Gastrocnemius medialis (tissue), 4 donors: Measurements from ENCODE around the gene APBA2.

Source experiments
- POLR2A ChIP-seq, 2 donors: fragments of 450-650 bp; IDR thresholded peaks; one replicate each; pipeline ENCODE4 v1.6.1; 2017; ENCODE audit warnings: antibody characterized with exemption in 2 of 2, mild to moderate bottlenecking in 2 of 2, moderate library complexity in 2 of 2
- TF ChIP-seq, protein P1 (sequence below), 5 experiments: fragments of 450-650 bp in 3 of 5; fragments of 200-600 bp in 2 of 5; sonication (generic) in 2 of 5; IDR thresholded peaks in 4 of 5; conservative IDR thresholded peaks in 1 of 5; 1 replicate in 4 of 5; 2 replicates in 1 of 5; pipeline ENCODE4 v1.5.1; 2016 to 2019; ENCODE audit warnings: antibody characterized with exemption in 5 of 5, mild to moderate bottlenecking in 3 of 5, moderate library complexity in 3 of 5

DNA sequence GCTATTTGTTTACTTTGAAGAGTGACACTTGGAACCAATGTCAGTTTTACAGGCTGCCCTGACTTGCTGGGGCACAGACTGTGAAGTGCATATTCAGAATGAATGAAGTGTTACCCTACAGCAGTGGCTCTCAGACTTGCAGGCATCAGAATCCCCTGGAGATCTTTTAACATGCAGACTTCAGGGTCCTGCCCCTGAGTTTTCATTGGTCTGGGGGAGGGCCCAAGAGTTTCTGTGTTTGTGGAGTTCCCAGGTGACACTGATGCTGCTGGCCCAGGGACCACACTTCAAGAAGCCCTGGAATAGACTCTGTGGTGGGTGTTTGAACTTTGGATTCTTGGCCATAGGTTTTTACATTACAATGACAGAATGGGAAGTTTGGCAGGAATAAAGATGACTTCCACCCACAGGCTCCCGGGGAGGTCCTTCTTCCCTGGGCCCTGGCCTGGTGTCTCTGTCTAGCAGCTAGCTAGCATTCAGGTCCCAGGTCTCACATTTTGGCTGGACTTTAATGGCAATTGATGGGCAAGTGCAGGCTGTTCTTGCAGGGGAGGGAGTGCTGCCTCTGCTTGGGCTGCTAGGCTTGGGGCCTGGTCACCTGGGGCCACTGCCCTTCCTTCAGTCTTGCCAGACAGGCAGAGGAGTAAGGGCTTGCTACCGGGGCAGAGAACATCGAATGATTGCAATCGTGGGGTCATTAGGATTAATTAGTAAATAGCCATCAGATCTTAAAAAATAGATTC, 149.0 kb downstream of the APBA2 start:
- TF ChIP-seq, protein P1, sequence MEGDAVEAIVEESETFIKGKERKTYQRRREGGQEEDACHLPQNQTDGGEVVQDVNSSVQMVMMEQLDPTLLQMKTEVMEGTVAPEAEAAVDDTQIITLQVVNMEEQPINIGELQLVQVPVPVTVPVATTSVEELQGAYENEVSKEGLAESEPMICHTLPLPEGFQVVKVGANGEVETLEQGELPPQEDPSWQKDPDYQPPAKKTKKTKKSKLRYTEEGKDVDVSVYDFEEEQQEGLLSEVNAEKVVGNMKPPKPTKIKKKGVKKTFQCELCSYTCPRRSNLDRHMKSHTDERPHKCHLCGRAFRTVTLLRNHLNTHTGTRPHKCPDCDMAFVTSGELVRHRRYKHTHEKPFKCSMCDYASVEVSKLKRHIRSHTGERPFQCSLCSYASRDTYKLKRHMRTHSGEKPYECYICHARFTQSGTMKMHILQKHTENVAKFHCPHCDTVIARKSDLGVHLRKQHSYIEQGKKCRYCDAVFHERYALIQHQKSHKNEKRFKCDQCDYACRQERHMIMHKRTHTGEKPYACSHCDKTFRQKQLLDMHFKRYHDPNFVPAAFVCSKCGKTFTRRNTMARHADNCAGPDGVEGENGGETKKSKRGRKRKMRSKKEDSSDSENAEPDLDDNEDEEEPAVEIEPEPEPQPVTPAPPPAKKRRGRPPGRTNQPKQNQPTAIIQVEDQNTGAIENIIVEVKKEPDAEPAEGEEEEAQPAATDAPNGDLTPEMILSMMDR (IDR thresholded peaks at IDR 0.05 in 4 of 5, conservative IDR thresholded peaks at IDR 0.05 in 1 of 5): no peak
- no peak for TF ChIP-seq POLR2A (IDR thresholded peaks at IDR 0.05)
